Measurements from ENCODE around the gene MAP4K5.

DNA sequence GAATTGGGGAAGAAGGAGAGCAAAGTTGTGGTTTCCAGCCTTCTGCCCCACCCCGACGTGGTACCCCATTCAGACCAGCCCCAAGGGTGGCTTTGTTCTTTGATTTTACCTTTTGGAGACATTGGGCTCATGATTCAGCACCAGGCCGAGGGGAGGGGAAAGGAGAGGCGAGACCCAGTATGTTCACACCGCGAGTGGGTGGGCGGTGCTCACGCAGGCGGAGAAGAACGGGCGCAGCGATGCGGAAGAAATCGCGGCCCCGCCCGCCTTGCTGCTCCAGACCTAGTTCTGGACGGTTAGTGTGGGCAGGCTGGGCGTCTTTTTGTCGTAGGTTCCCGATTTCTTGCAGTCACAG lies 28.5 kb upstream of the MAP4K5 start:
- TF ChIP-seq, protein P1, sequence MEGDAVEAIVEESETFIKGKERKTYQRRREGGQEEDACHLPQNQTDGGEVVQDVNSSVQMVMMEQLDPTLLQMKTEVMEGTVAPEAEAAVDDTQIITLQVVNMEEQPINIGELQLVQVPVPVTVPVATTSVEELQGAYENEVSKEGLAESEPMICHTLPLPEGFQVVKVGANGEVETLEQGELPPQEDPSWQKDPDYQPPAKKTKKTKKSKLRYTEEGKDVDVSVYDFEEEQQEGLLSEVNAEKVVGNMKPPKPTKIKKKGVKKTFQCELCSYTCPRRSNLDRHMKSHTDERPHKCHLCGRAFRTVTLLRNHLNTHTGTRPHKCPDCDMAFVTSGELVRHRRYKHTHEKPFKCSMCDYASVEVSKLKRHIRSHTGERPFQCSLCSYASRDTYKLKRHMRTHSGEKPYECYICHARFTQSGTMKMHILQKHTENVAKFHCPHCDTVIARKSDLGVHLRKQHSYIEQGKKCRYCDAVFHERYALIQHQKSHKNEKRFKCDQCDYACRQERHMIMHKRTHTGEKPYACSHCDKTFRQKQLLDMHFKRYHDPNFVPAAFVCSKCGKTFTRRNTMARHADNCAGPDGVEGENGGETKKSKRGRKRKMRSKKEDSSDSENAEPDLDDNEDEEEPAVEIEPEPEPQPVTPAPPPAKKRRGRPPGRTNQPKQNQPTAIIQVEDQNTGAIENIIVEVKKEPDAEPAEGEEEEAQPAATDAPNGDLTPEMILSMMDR (IDR thresholded peaks at IDR 0.05) = no peak
- no peak for TF ChIP-seq POLR2A (IDR thresholded peaks at IDR 0.05)
